Breast epithelium (tissue), 4 donors: ENCODE measurements around the gene A1BG. TPM values are rescaled to one million over a fixed set of nuclear protein-coding genes. Genes with fewer than 3 reads are reported as not detected.

Experiments used
- DNase-seq, 2 donors: peaks; one replicate each; pipeline ENCODE4 v3.0.0-alpha.2; 2019; ENCODE audit warnings: low spot score in 2 of 2
- H3K27ac ChIP-seq, 2 donors: fragments of 200-600 bp; sonication (generic) in 1 of 2; one replicate each; pipeline ENCODE4 v1.5.1; 2016 to 2019; ENCODE audit warnings: mild to moderate bottlenecking in 1 of 2
- H3K27me3 ChIP-seq, 2 donors: fragments of 200-600 bp; sonication (generic) in 1 of 2; one replicate each; pipeline versions ENCODE4 v1.5.1 to v1.6.0; 2017 to 2019; ENCODE audit warnings: control low read depth in 1 of 2, mild to moderate bottlenecking in 1 of 2
- H3K36me3 ChIP-seq: fragments of 200-600 bp; one replicate; pipeline ENCODE4 v1.5.1; 2019
- H3K4me1 ChIP-seq, 2 donors: fragments of 200-600 bp; sonication (generic); one replicate each; pipeline ENCODE4 v1.5.1; 2016 to 2019; ENCODE audit warnings: control low read depth in 1 of 2
- H3K4me3 ChIP-seq, 3 donors: fragments of 200-600 bp; sonication (generic); 1 replicate in 2 of 3; 2 replicates in 1 of 3; pipeline ENCODE4 v1.5.1; 2016 to 2019; ENCODE audit warnings: mild to moderate bottlenecking in 3 of 3, moderate library complexity in 2 of 3
- H3K9me3 ChIP-seq, 2 donors: fragments of 200-600 bp; sonication (generic) in 1 of 2; one replicate each; pipeline ENCODE4 v1.5.1; 2016 to 2019; ENCODE audit warnings: control low read depth in 1 of 2
- CTCF ChIP-seq, 3 donors: fragments of 450-650 bp; IDR thresholded peaks; one replicate each; pipeline ENCODE4 v1.5.1; 2016 to 2017; ENCODE audit warnings: antibody characterized with exemption in 3 of 3, mild to moderate bottlenecking in 3 of 3, moderate library complexity in 3 of 3
- POLR2A ChIP-seq: fragments of 450-650 bp; IDR thresholded peaks from one replicate; pipeline ENCODE4 v1.6.1; 2016; ENCODE audit warnings: antibody characterized with exemption, mild to moderate bottlenecking, moderate library complexity
- POLR2AphosphoS5 ChIP-seq, 3 donors: sonication (generic); formaldehyde crosslinking; IDR thresholded peaks; one replicate each; pipeline ENCODE4 v1.6.1; 2017; ENCODE audit warnings: antibody characterized with exemption in 3 of 3
- intact Hi-C: fragments of 100-400 bp; cut with DNase I; formaldehyde crosslinking; loops from one replicate; pipeline ENCODE4 v1.15.1; 2023; ENCODE audit warnings: low total_unique reads
- total RNA-seq, 3 donors: library from RNA; depleted of rRNA; stranded (reverse); fragments of >200 nt; gene quantifications; one replicate each; pipeline ENCODE4 v1.1.0, GENCODE V29; 2016

Gene A1BG
- total RNA-seq, 3 donors from 2014 or later: 40.6 to 42.7 (median 42.6) TPM

GRCh38 chr19:58368561-58369360 is 15.5 kb upstream of the A1BG start:
- intact Hi-C loops: no loop called here

GRCh38 chr19:58367698-58368454 is 14.6 kb upstream of the A1BG start:
- H3K27ac ChIP-seq: no peak overlapping the region
- TF ChIP-seq POLR2A (no peak), POLR2AphosphoS5 (IDR thresholded peaks at IDR 0.05) (no peak), CTCF (IDR thresholded peaks at IDR 0.05) (no peak)
- intact Hi-C loops: no loop called here
- no peaks in the 10 kb centered on the region for H3K27me3 ChIP-seq
- H3K4me1 ChIP-seq: peaks cover 0 to 3% of the 10 kb centered on the region in 2 donors
- H3K9me3 ChIP-seq: no peaks in the 10 kb centered on the region
- DNase-seq: no peak
- no peak overlapping the region for H3K4me3 ChIP-seq
- no peaks in the 10 kb centered on the region for H3K36me3 ChIP-seq

More at GRCh38 chr19:58368561-58369360, 15.5 kb upstream of the A1BG start:
- no peak for DNase-seq
- Histone ChIP-seq H3K36me3 (no peaks in the 10 kb centered on the region), H3K4me3 (no peak overlapping the region), H3K9me3 (no peaks in the 10 kb centered on the region), H3K27ac (no peak overlapping the region), H3K27me3 (no peaks in the 10 kb centered on the region), H3K4me1 (peaks cover 0 to 9% of the 10 kb centered on the region in 2 donors)
- TF ChIP-seq POLR2AphosphoS5 (IDR thresholded peaks at IDR 0.05): no peak
- TF ChIP-seq CTCF (IDR thresholded peaks at IDR 0.05): no peak
- TF ChIP-seq POLR2A: no peak

GRCh38 chr19:58366585-58367430 is 13.5 kb upstream of the A1BG start:
- Histone ChIP-seq H3K9me3 (no peaks in the 10 kb centered on the region), H3K27me3 (no peaks in the 10 kb centered on the region), H3K4me1 (no peaks in the 10 kb centered on the region), H3K36me3 (no peaks in the 10 kb centered on the region), H3K27ac (no peak overlapping the region), H3K4me3 (no peak overlapping the region)
- TF ChIP-seq POLR2AphosphoS5 (IDR thresholded peaks at IDR 0.05) (no peak), POLR2A (no peak), CTCF (IDR thresholded peaks at IDR 0.05) (no peak)
- DNase-seq: no peak
- intact Hi-C loops: no loop called here

- Histone ChIP-seq H3K4me1 (no peaks in the 10 kb centered on the region), H3K27ac (no peak overlapping the region), H3K4me3 (no peak overlapping the region), H3K27me3 (no peaks in the 10 kb centered on the region), H3K36me3 (no peaks in the 10 kb centered on the region), H3K9me3 (no peaks in the 10 kb centered on the region)
- intact Hi-C loops: no loop called here
- TF ChIP-seq POLR2A (no peak), CTCF (IDR thresholded peaks at IDR 0.05) (no peak), POLR2AphosphoS5 (IDR thresholded peaks at IDR 0.05) (no peak)
- no peak for DNase-seq
Observed at GRCh38 chr19:58364146-58364545, 10.9 kb upstream of the A1BG start.
